GM19240 (cell line): ENCODE measurements around the gene SMARCE1.

ENCODE experiments used
- DNase-seq: peaks from one replicate; pipeline ENCODE4 v3.0.0; 2011; ENCODE audit warnings: low spot score; ENCODE audit not compliant: insufficient read length

The SMARCE1 gene

DNA sequence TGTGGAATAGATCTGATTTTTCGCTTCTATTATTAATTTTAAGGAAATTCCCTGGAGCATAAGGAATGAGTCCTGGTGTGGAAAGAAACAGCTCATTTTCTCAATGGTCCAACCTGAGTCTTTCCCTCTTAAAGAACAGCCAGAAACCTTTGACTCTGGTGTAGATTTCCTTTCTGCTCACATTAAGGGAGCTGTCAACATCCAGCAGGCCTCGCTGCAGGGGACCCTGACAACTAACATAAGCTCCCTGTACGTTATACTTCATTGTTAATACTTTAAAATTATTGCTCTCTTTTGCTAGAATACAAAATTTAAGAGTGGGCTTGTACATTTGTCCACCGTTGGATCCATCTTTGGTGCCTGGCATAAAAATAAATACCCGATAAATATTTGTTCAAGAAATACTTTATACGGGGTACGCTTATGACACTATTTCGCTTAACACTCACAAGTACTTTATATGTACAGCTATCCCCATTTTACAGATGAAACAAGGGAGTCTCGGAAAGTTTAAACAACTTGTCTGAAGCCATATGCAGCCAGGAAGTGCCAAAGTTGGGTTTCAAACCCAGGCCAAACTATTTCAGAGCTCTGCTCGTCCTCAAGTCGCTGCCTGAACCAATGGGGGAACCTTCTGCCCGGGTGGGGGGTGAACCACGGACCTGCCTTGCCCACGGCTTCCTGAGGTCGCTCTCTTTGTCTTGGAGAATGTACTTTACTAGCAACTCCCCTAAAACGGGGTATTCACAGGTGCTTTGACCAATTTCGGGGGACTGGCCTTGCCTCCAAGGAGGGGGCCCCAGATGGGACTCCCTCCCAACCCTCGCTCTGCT, 611 bp downstream of the SMARCE1 start:
- peak; percentile 8 for DNase-seq

DNA sequence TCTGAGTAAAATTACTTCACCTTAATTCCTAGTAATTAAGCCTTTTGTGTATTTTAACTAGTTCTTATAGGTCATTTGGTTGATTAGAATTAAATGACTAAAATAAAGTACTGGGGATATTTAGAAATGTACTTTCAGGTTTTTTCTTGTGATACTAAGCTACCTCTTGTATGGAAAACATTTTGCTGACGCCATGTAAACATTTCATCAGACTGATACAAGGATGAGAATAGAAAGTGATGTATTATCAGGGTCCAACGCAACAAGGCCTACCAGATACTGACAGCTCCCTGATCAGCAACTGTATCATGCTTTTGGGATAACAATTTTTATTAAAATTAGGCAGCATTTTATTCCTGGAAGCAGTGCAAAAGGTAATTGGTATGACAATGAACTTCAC, 1.7 kb downstream of the SMARCE1 start:
- DNase-seq = no peak

DNA sequence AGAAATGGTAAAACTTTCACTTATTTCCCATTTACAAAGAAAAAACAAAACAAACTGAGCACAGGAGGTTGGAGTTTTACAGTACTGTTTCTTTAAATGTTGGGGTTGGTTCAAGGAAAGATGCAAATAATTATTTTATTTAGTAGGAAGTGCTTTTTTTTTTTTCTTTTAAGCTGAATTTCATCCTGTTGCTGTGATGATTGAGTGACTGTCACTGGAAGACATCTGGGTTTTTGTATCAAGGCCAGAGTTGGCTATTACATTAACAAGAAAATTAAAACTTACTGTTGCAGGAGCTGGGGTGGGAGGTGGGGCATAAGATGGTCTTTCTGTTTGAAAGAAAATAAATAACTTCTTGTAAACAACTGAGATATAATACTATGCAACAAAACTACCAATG, 2.3 kb downstream of the SMARCE1 start:
- DNase-seq = no peak

DNA sequence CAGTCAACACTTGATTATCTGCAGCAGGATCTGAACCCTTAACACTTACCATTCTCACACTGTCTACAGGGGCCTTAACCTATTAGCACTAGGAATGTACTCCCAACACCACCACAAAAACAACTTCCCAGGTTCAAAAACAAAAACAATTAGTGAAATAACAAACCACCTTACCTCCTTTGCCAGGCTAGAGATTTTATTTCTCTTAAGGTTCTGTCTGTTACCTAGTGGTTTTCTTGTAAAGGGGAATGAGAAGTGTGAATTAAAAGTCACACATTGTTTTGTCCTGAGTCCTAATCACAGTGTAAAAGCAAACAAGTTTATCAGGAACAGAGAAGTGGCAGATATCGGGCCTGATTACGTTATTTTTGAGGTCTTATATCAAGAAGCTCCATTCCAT, 9.7 kb downstream of the SMARCE1 start:
- DNase-seq = no peak

DNA sequence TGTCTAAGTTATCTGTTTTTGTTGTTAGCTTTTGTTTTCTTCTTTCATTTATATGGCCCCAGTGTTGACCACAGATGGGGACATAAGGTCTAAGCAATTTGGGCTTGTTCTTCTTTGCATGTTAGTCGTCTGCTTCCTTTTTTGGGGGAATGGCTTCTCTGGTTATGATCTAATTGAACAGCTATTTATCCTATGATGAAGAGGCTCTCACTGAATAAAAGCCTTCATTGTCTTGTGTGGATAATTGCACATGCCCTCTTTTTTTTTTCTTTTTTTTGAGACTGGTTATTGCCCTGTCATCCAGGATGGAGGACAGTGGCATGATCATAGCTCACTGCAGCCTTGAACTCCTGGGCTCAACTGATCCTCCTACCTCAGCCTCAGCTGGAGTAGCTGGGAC, 13.7 kb downstream of the SMARCE1 start:
- no peak for DNase-seq

DNA sequence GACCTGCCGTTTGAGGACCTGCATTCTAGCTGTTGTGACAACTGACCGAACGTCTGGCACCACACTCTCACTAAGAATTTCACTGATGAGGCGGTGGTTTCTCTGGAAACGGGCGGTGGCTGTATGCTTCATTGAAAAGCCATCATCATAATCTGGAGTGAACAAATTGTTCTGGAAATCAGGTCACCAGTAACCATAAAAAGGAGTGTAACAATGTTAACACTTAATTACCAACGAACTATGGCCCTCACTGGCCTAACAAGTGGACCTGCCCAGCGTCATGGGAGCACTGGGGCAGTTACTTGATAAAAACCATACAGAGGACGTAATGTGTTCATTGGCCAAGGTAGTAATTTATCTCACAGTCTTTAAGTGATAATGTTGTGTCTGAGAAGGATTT, 15.4 kb downstream of the SMARCE1 start:
- no peak for DNase-seq

DNA sequence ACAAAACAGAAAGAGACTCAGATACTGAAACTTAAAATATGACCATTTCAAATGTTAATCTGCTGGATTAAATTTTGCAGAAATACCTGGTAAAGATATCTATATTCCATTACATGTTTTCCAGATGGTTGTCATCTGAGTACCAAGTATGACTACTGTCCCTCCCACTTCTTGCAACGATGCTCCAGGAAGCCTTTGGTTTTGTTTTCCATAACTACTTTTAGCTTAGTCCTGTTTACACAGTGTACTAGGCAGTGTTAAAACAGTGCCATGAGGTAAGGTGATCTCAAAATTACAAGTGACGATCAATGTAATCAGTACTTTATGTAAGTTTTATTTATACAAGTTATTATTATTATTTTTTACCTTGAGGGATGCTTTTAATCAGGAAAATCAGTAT, 17.8 kb downstream of the SMARCE1 start:
- DNase-seq = no peak

DNA sequence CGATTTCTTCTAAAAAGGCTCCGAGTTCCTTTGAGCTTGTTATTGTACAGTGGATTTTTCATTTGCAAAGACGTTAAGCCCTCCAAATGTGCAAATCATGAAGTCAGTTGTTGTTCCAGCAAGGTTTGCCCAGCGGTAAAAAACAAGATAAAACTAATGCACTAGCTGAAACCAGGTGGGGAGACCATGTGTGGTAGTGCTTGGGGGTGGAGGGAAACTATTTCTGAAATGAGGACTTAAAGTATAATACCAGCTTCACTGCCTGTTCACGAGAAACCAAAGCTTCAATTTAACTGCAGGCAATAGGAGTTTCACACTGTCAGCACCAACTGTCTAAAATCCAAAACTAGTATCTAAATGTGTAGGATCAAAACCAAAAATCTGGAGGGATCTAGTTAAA, 22.3 kb downstream of the SMARCE1 start:
- DNase-seq = no peak

DNA sequence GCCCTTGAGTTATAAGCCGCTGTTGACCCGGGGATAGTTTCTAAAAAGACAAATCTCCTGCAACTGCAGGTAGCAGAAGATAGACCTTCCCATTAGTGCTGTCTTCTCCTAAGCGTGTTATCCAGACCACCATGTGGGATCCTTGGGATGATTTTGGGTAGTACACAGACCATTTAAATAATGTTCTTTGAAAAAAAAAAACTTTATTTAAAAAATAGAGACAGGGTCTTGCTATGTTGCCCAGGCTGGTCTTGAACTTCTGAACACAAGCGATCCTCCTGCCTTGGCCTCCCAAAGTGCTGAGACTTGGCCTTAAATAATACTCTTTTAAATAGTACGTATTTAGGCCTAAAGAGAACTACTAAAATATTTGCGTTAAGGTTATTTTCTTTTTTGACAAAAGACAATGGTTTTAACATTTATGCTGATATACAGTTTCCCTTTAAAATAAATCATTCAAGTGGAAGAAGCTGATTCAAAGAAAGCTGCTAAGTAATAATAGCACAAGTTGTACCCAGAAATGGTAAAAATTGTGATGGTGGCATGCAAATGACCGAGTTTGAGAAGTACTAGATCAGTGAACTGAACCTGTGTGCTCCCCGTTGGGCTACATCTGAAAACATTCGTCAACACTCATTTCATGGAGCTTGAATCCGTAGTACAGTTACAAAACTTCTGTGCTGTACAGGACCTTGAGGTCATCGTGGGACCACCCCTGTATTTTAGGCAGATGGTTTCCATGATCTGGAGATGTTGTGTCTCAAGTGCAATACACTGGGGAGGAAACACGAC, 24.0 kb downstream of the SMARCE1 start:
- DNase-seq = no peak

DNA sequence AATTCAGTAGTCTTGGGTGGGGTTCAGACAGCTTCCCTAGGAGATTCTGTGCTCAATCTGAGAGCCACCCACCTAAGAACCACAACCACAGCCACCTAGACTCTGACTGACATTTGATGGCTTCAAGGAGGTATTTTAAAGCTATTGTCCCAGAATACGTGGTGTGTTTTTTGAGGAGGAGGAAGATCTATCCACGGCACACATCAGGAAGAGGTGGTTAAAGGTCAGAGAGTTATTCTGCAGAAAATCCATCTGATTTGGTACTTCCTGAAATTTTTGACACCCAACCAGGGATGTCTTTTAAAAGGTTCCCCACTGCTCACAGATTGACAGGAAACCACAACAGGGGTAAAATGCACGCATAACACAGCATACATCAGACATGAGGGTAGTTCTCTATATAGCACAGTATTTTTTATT, 25.1 kb downstream of the SMARCE1 start:
- no peak for DNase-seq

DNA sequence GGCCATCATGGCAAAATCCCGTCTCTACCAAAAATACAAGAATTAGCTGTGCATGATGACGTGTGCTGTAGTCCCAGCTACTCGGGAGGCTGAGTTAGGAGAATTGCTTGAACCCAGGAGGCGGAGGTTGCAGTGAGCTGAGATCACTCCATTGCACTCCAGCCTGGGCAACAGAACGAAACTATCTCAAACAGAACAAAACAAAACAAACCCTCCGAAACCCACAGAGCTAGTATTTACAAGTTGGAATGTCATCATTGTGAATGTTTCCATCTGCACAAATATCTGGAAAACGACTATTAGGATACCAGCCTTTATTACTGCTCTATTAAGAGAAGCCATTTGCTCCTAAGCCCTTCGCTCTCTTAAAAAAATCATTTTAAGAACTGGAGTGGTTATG, 26.0 kb downstream of the SMARCE1 start:
- DNase-seq = no peak

DNA sequence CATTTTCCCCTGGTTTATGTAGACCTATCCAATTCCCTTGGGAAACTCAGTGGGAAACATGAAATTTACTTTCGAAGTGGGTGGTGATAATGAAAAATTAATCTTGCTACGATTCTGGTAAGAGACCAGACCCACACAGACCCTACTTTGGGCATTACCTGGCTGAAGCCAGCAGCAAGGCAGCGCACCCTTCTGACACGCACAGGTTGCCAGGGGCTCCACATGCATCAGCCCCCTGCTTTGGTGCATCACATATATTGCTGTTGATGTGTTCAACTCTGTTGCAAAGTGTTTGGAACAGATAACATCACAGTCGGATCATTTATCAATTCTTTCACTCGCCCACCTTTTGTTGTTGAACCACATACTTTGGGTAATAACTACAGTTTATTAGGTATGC, 26.6 kb downstream of the SMARCE1 start:
- no peak for DNase-seq

DNA sequence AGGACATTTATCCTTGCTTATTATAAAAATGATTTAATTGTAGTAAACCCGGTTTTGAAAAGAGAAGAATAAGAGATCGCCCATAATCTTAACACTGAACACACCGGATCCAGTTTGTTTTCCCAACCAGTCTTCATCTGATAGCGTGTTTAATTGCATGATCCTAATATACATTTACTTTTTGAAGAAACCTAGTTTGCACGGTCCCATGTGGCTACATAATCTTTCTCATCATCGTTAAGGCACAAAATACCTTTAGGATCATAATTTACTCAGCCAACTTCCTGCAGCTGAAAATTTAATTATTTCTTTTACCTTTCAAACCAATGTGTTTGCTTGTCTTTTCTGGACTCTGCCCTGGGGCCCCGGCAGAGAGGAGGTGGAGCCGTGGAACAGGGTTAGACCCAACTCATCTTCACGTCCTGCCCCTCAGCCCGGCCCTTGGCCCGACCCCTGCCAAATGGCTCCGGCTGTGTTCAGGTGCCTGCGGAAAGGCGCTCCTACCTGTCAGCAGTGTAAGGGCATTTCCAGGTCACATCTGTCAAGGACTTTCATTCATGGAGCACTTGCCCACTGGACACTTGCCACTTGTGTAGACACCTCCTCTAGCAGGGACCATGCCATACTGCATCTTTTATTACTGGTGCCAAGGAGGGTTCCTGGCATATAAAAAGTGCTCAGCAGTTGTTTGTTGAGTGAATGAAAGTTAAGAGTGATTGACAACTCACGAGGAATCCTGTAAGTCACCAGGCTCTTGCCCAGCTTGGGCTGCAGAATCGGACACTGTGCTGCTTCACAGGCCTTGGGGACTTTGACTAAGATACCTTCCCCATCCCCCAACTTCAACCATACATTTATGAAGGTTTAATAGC, 28.6 kb downstream of the SMARCE1 start:
- no peak for DNase-seq

DNA sequence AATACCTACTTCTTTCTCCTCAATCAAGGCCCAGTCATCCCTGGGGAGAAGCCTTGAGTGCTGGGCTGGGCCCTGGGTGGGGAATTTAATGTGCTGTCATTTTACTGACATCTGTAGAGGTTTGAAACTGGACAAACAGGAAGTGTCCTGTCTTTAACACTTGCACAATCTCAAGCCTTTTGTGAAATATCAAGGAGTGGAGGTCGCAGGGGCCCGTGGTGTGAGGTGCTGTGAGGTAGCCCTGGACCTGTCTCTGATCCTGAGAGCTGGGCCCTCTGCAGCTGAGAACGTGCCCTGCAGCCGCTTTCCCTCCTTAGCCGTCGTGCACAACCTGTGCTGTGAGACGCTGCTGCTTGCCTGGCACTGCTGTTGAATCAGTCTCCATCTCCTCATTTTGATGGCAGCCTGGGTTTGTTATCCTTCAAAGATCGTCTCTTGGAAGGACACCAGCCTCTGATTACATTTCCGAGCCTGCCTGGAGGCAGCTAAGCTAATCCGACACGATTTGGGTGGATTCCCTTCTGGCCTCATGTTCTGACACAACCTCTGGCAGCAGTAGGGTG, 29.9 kb downstream of the SMARCE1 start:
- DNase-seq = no peak

DNA sequence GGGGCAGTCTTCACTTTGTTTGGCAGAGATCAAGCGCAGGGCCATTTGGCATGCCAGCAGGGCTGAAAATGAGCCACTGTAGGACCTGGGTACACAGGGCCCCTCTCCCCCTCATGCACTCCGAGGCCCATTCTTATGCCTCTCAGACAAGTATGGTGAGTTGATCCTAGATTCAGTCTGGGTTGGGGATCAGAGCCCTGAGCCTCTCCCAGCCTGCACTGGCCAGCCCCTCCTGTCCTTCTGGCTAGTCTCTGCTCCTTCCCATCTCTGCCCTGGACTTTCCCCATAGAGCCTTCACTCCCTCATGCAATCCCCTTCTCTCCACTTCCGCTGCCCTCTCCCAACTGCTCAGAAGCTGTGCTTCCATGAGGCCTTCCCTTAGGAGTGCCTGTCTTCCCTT, 31.0 kb downstream of the SMARCE1 start:
- no peak for DNase-seq

DNA sequence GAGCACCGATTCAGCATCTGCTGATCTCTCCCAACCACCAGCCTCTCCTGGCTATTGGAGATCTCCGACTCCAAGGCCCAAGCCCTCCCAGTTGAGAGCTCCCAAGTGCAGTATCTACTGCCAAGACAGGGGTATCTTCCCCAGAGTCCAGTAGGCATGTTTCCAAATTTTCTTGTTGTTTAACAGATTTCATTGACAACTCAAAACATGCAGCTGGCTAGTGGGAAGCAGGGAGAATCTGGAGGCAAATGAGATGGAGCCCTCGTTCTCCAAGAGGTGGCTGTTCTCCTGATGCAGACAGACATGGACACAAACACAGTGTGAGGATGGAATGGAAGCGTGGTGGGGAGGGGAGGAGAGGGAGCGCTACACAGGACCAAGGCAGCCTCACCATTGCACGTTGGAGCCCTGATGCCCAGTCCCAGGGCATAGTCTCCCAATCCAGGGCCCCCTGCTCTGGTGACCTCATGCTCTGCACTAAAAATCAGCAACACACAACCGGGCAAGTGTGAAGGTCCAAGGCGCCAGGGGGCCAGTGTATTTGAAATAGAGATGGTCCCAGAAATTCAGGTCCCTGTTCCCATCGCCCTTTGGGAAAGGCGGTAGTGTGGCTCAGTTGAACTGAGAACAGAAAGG, 31.7 kb downstream of the SMARCE1 start:
- no peak for DNase-seq

DNA sequence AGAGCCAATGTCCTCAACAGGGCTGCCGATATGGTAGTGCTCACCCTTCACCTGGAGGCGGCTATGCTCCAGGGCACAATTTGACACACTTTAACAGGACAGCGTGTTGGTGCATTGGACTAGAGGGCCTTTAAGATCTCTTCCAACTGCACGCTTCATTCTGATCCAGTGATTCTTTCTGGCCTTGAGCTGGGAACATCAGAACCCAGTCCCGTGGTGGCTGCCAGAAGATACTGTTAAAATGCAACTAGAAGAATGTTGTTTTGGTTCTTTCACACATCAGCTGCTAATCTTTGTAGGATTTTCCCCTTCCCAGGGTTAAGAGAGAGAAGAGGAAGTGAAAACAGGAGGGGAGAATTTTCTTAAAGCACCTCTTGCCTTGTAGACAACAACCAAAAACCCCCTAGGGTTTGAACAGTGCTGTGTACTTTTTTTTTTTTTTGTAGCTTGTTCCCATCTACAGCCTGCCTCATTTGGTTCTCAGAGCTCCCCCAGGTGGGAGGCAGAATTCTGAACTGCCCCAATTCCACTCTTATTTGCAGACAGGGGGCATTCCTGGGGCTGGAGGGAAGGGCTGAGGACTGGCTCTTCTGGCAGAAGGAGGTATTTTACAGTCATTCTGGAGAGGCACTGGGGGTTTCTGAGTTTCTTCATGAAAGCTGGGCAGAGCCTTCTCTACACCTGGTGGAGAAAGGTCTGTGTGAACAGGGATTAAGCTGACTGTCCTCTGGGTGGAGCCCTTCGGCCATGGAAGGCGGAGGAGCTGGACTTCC, 32.4 kb downstream of the SMARCE1 start:
- peak; percentile 41 for DNase-seq

DNA sequence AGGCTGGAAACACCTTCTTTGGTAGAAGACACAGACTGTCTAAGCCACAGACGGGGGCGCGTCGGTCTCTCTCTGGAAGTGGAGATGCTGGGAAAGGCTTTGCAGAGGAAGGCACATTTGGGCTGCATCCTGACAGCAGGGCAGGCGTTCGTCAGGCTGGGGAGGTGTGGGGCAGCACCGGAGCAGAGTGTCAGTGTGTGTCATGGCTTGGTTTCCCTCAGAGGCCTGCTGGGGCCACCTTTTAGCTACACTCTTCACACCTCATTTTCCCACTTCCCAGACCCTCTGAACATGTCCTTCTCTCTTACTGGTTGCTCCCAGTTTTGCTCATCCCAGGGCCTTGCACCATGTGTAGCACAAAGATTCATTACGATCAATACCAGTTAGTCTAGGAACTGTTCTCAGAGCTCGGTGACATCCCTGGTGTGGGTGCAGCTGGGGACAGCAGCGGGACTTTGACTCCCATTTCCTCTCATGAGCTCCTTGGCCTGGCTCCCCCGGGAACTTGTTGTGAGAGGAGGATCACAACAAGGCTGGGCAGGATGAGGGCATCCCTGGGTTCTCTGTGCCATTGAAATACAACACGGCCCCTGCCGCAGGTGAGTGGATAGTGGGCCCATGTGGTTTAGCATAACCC, 33.1 kb downstream of the SMARCE1 start:
- no peak for DNase-seq

DNA sequence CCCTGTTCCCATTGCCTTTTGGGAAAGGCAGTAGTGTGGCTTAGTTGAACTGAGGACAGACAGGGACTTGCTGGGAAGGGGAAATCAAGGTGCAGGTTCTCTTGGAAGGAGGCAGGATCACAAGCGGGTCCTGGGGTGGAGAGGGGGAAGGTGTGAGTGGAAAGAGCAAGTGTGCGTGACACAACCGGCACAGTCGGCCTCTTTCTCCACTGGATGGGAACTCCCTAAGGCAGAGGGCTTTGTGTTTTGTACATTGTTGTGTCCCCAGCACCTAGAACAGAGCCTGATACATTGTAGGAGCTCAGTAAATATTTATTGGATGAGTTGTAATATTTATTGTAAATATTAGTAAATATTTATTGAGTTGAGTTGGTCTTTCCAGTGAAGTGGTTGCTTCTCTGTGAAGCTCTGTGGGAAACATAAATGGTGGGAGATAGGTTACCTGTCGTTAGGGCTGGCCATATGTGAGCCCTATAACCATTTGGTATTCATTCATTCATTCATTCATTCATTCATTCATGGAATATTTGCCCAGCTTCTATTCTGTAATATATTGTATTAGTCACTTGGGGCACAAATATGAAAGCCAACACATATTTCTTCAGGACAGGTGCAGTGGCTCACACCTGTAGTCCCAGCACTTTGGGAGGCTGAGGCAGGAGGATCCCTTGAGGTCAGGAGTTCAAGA, 34.0 kb downstream of the SMARCE1 start:
- no peak for DNase-seq
